Thyroid gland (tissue), 4 donors: ENCODE measurements around the gene VPS52. TPM values are rescaled to one million over a fixed set of nuclear protein-coding genes. Genes with fewer than 3 reads are reported as not detected.

Experiments
- DNase-seq, 2 donors: peaks; one replicate each; pipeline ENCODE4 v3.0.0-alpha.2; 2019
- H3K27ac ChIP-seq, 3 donors: fragments of 200-600 bp; sonication (generic); 1 replicate in 2 of 3; 2 replicates in 1 of 3; pipeline ENCODE4 v1.5.1; 2016 to 2019; ENCODE audit warnings: mild to moderate bottlenecking in 1 of 3, moderate library complexity in 1 of 3
- H3K27me3 ChIP-seq: fragments of 200-600 bp; sonication (generic); one replicate; pipeline ENCODE4 v1.5.1; 2019
- H3K36me3 ChIP-seq, 2 donors: fragments of 200-600 bp; sonication (generic); one replicate each; pipeline ENCODE4 v1.5.1; 2016 to 2019
- H3K4me1 ChIP-seq, 2 donors: fragments of 200-600 bp; sonication (generic); one replicate each; pipeline ENCODE4 v1.5.1; 2017 to 2019
- H3K4me3 ChIP-seq, 3 donors: fragments of 200-600 bp; sonication (generic); replicated peaks in 1 of 3; 1 replicate in 2 of 3; 2 replicates in 1 of 3; pipeline ENCODE4 v1.5.1; 2016; ENCODE audit warnings: mild to moderate bottlenecking in 1 of 3
- H3K9me3 ChIP-seq: fragments of 200-600 bp; sonication (generic); one replicate; pipeline ENCODE4 v1.5.1; 2017
- POLR2A ChIP-seq, 2 donors: fragments of 450-650 bp; IDR thresholded peaks; one replicate each; pipeline ENCODE4 v1.6.1; 2017; ENCODE audit warnings: antibody characterized with exemption in 2 of 2, mild to moderate bottlenecking in 2 of 2, moderate library complexity in 1 of 2
- WGBS, 2 donors: methylation state at CpG; one replicate each; pipeline ENCODE4 v1.1.5; 2017; 5-methylcytosine and 5-hydroxymethylcytosine counted together
- intact Hi-C: fragments of 100-400 bp; cut with DNase I; formaldehyde crosslinking; loops from one replicate; pipeline ENCODE4 v1.15.1; 2023
- total RNA-seq, 4 donors: library from RNA; depleted of rRNA; stranded (reverse); fragments of >200 nt; gene quantifications; one replicate each; pipeline ENCODE4 v1.2.3, GENCODE V29; 2016
- TF ChIP-seq, protein P1 (sequence below), 6 experiments: fragments of 200-600 bp in 3 of 6; fragments of 450-650 bp in 3 of 6; sonication (generic) in 3 of 6; IDR thresholded peaks; one replicate each; pipeline ENCODE4 v1.5.1; 2016 to 2019; ENCODE audit warnings: antibody characterized with exemption in 6 of 6, mild to moderate bottlenecking in 2 of 6, inconsistent platforms in 1 of 6, moderate library complexity in 1 of 6

VPS52 gene
- total RNA-seq, 4 donors from 2014 or later: 45.5 to 64.8 (median 54.8) TPM

DNA sequence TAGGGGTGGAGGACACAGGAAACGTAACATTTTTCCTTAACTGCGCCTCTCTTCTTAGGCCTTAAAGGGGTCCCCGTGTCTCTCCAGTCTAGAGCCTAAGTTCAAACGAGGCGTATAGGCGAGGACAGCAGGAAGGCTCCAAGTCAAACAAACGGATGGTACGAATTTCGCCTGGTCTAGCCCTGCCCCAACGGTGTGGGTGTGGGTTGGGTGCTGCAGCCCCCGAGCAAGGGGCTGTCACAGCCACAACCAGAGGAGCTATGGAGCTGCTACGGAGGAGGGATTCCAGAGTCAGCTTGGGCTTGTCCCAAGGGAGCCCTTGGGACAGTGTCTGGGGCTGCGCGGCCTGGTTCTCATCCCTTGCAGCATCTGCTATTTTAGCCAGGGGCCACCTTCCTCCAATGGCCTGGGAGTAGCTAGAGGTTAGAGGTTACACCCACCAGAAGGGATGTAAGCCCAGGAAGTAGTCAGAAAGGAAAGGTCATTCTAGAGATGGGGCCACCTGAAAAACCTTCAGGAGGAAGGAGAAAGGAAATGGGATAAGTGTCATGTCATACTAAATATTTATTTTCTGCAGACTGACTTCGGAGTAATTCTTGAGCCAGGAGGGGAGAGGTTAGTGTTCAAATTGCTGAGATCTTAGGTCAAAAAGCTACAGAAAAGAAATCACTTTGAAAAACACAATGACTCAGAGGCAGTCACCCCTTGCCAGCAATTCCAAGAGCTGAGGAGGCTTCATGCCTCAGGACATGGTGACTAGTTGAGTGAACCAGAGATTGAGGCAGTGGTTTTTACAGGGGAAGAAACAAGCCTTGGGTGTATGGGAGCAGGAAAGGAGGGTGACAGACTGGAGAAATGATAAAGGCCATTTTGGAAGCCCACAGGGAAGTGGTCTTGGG, 21.7 kb downstream of the VPS52 start:
- 26 to 45% methylated on average over 5 to 15 of the region's 15 CpGs for WGBS, 2 donors
- Histone ChIP-seq H3K27ac (peak overlapping the region; percentile 86 to 96 (median 94)), H3K4me1 (peaks cover 10 to 16% of the 10 kb centered on the region in 2 donors), H3K4me3 (peak overlapping the region in 2 of 3 donors; percentile 41 to 48), H3K27me3 (no peaks in the 10 kb centered on the region), H3K36me3 (no peaks in the 10 kb centered on the region), H3K9me3 (no peaks in the 10 kb centered on the region)
- no peak for TF ChIP-seq POLR2A (IDR thresholded peaks at IDR 0.05)
- TF ChIP-seq, protein P1, sequence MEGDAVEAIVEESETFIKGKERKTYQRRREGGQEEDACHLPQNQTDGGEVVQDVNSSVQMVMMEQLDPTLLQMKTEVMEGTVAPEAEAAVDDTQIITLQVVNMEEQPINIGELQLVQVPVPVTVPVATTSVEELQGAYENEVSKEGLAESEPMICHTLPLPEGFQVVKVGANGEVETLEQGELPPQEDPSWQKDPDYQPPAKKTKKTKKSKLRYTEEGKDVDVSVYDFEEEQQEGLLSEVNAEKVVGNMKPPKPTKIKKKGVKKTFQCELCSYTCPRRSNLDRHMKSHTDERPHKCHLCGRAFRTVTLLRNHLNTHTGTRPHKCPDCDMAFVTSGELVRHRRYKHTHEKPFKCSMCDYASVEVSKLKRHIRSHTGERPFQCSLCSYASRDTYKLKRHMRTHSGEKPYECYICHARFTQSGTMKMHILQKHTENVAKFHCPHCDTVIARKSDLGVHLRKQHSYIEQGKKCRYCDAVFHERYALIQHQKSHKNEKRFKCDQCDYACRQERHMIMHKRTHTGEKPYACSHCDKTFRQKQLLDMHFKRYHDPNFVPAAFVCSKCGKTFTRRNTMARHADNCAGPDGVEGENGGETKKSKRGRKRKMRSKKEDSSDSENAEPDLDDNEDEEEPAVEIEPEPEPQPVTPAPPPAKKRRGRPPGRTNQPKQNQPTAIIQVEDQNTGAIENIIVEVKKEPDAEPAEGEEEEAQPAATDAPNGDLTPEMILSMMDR (IDR thresholded peaks at IDR 0.05): no peak
- intact Hi-C loops: loop anchor here (2.0 to 10.0 kb wide), 4 partner anchors 49 to 235 kb away; partner anchors contain the start of genes RXRB and SLC39A7
- peak; percentile 3 to 5 for DNase-seq

DNA sequence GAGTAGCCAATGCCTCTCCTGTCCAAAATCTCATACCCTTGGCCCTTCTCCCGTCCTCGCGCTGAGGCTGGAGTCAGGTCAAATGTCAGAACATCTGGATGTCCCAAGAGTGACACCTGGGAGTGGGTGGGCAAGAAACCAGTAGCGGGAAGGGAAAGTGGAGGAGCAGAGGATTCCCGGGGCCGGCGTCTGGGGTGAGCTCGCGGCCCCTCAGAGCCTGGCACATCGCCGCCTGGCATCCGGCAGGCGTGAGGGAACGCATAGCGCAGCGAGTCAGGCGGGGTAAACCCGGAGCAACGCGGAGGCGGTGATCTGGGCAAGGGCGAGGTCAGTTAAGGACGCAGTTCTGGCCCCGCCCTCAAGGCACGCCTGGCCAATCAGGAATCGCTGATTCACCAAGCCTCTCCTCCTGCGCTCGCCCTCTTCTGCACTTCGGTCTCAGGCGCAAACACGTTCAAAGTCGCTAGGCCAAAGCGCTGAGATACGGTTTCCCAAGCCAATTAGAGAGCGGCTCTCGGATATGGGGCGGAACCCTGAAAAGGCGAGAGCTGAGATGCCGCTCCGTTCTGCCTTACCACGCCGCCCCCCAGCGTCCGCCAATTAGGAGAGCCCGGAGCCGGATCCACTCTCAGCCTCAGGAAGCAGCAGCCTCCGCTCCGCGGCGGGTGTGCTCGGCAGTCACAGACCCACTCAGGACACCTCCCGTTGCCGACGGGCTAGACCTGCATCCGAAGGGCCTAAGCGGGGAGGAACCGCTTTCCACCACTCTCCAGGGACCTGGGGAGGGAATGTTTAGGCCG, 22.5 kb downstream of the VPS52 start:
- intact Hi-C loops: loop anchor here (2.0 to 10.0 kb wide), 4 partner anchors 48 to 234 kb away; partner anchors contain the start of genes RXRB and SLC39A7

DNA sequence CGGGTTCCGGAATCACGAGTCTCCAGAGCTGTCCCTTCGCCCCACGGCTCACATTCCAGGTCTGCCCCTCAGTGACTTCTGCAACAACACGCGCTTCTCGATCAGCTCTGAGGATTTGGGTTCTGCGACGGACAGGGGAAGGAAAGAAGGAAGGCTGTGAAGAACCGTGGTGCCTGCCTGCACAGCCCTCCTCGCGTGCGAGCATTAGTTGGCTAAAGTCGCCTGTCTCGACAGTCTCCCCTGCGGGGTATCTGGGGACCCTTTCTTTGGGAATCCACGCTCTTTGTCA, 23.1 kb downstream of the VPS52 start:
- Histone ChIP-seq H3K4me3 (peak overlapping the region in 2 of 3 donors; percentile 47 to 48), H3K27me3 (no peaks in the 10 kb centered on the region), H3K9me3 (no peaks in the 10 kb centered on the region), H3K4me1 (peaks cover 10 to 16% of the 10 kb centered on the region in 2 donors), H3K27ac (peak overlapping the region; percentile 89 to 96 (median 95)), H3K36me3 (no peaks in the 10 kb centered on the region)
- DNase-seq: no peak
- TF ChIP-seq, protein P1 (IDR thresholded peaks at IDR 0.05): peak in 1 of 6 experiments; percentile 4
- TF ChIP-seq POLR2A (IDR thresholded peaks at IDR 0.05): no peak
- intact Hi-C loops: loop anchor here (2.0 to 10.0 kb wide), 4 partner anchors 48 to 234 kb away; partner anchors contain the start of genes RXRB and SLC39A7
- 0 to 2% methylated on average over 8 to 18 of the region's 18 CpGs for WGBS, 2 donors

More for the DNA sequence above, 22.5 kb downstream of the VPS52 start:
- no peaks in the 10 kb centered on the region for H3K27me3 ChIP-seq
- TF ChIP-seq POLR2A (IDR thresholded peaks at IDR 0.05): peak; percentile 24 to 81
- TF ChIP-seq, protein P1 (IDR thresholded peaks at IDR 0.05): peak in 2 of 6 experiments; percentile 3 to 9
- no peaks in the 10 kb centered on the region for H3K9me3 ChIP-seq
- H3K4me3 ChIP-seq: peak overlapping the region in 2 of 3 donors; percentile 47 to 48
- peak; percentile 98 for DNase-seq
- H3K27ac ChIP-seq: peak overlapping the region; percentile 89 to 96 (median 95)
- 0 to 1% methylated on average over 22 to 33 of the region's 58 CpGs for WGBS, 2 donors
- H3K4me1 ChIP-seq: peaks cover 10 to 16% of the 10 kb centered on the region in 2 donors
- H3K36me3 ChIP-seq: no peaks in the 10 kb centered on the region

DNA sequence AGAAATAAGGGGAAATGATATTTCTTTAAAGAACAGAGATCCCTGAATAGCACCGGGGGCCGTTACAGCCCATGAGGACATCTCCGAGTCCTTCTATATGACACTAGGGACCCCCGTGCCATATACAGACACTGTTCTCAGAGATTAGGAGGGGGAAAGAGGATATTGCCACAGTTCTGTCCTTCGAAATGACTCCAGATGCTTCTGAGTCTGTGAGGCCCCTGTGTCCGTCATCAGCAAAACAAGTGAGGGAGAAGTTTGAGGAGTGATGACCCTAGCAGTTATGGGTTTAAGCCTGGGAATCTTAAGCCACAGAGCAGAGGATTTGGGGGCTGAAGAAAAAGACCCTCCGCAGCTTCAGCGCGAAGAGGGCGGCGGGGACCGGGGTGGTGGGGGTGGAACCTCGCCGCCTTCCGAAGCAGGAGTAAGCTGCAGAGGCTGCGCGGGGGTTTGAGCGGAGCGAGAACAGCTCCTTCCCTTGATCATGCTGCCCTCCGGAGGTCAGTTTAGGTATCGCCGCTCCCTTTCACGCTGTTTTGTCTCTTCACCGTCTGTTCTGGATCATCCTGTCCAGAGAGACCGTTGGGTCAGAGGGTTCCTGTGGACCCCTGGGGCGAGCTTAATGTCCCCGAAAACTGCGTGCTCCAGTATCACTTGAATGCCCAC, 23.6 kb downstream of the VPS52 start:
- H3K4me1 ChIP-seq: peaks cover 10 to 16% of the 10 kb centered on the region in 2 donors
- H3K4me3 ChIP-seq: peak overlapping the region in 2 of 3 donors; percentile 47 to 48
- no peaks in the 10 kb centered on the region for H3K27me3 ChIP-seq
- peak overlapping the region; percentile 89 to 96 (median 95) for H3K27ac ChIP-seq
- peak; percentile 86 to 87 for DNase-seq
- no peak for TF ChIP-seq POLR2A (IDR thresholded peaks at IDR 0.05)
- TF ChIP-seq, protein P1 (IDR thresholded peaks at IDR 0.05): peak; percentile 95 to 98 (median 98)
- WGBS, 2 donors: 4 to 8% methylated on average over 16 to 28 of the region's 28 CpGs
- H3K36me3 ChIP-seq: no peaks in the 10 kb centered on the region
- H3K9me3 ChIP-seq: no peaks in the 10 kb centered on the region
- intact Hi-C loops: loop anchor here (2.0 to 10.0 kb wide), 4 partner anchors 47 to 233 kb away; partner anchors contain the start of genes RXRB and SLC39A7
